IMR-90 (cell line): ENCODE data around the gene TOR3A. TPM values are rescaled to one million over a fixed set of nuclear protein-coding genes. Genes with fewer than 3 reads are reported as not detected.
A peak's percentile ranks its signal among the peaks of the same experiment; 100 is the strongest.

Source experiments
- ATAC-seq: fragments of 200-7000 bp; cut with Tn5 transposase; 2 replicates; pipeline ENCODE4 v1.9.1; 2020; ENCODE audit warnings: low read depth, mild to moderate bottlenecking, moderate library complexity
- BruUV-seq: library from RNA; stranded (reverse); fragments of 400-500 nt; replicated peaks from 2 replicates; lab custom pipeline; 2021; lab: Mats Ljungman, UMichigan
- CTCF ChIA-PET: fragments of 300-600 bp; formaldehyde crosslinking; extraction: SDS; loops from one replicate; lab custom pipeline; 2021; ENCODE audit warnings: antibody characterized with exemption; lab: Yijun Ruan, JAX
- POLR2A ChIA-PET: fragments of 300-600 bp; sonication (Branson Sonifier 250); formaldehyde crosslinking; loops from one replicate; lab custom pipeline; 2022; ENCODE audit warnings: antibody characterized with exemption; ENCODE audit not compliant: unreplicated experiment; lab: Charles Lee
- DNase-seq: peaks from one replicate; pipeline ENCODE4 v3.0.0; 2013
- H2AFZ ChIP-seq: replicated peaks from 2 replicates; pipeline ENCODE3; 2013; ENCODE audit warnings: low read length, mild to moderate bottlenecking; ENCODE audit not compliant: poor library complexity
- H2AK5ac ChIP-seq: 2 replicates; pipeline ENCODE4 v1.6.1; 2013; ENCODE audit warnings: low read depth, low read length, inconsistent platforms
- H2AK9ac ChIP-seq: replicated peaks from 2 replicates; pipeline ENCODE3; 2013; ENCODE audit warnings: mild to moderate bottlenecking, low read depth, low read length, moderate library complexity; ENCODE audit not compliant: poor library complexity
- H2BK120ac ChIP-seq: 2 replicates; pipeline ENCODE4 v1.6.1; 2013; ENCODE audit warnings: low read depth, low read length, inconsistent platforms
- H2BK15ac ChIP-seq: 3 replicates; pipeline ENCODE4 v1.6.1; 2013; ENCODE audit warnings: low read depth, low read length, inconsistent platforms
- H2BK20ac ChIP-seq: 2 replicates; pipeline ENCODE4 v1.6.1; 2013; ENCODE audit warnings: low read depth, mild to moderate bottlenecking, inconsistent platforms, low read length, moderate library complexity
- H2BK5ac ChIP-seq: 2 replicates; pipeline ENCODE4 v1.6.1; 2013; ENCODE audit warnings: mild to moderate bottlenecking, low read depth, low read length, inconsistent platforms; ENCODE audit not compliant: poor library complexity, severe bottlenecking
- H3K14ac ChIP-seq: replicated peaks from 2 replicates; pipeline ENCODE4 v1.6.1; 2013; ENCODE audit warnings: low read depth, low read length, inconsistent platforms
- H3K18ac ChIP-seq: 2 replicates; pipeline ENCODE4 v1.6.1; 2013; ENCODE audit warnings: low read depth, low read length, control low read depth
- H3K23ac ChIP-seq: 2 replicates; pipeline ENCODE4 v1.6.1; 2013; ENCODE audit warnings: low read depth, low read length, inconsistent platforms
- H3K27ac ChIP-seq: 2 replicates; pipeline ENCODE4 v1.5.1; 2013; ENCODE audit warnings: mild to moderate bottlenecking, control low read depth, low read length; ENCODE audit not compliant: insufficient read depth
- H3K27me3 ChIP-seq: 2 replicates; pipeline ENCODE4 v1.6.1; 2013; ENCODE audit warnings: low read length; ENCODE audit not compliant: control insufficient read depth, insufficient read depth
- H3K36me3 ChIP-seq: 2 replicates; pipeline ENCODE4 v1.6.1; 2013; ENCODE audit warnings: low read length, mixed read lengths; ENCODE audit not compliant: control insufficient read depth, insufficient read depth
- H3K4ac ChIP-seq: 2 replicates; pipeline ENCODE4 v1.6.1; 2013; ENCODE audit warnings: low read depth, low read length, inconsistent platforms
- H3K4me1 ChIP-seq: 2 replicates; pipeline ENCODE4 v1.6.1; 2013; ENCODE audit warnings: low read length, mixed read lengths; ENCODE audit not compliant: control insufficient read depth, insufficient read depth
- H3K4me2 ChIP-seq: 2 replicates; pipeline ENCODE4 v1.6.1; 2013; ENCODE audit warnings: low read depth, mild to moderate bottlenecking, control low read depth, low read length, moderate library complexity
- H3K4me3 ChIP-seq: 2 replicates; pipeline ENCODE4 v1.5.1; 2013; ENCODE audit warnings: low read depth, mild to moderate bottlenecking, control low read depth, low read length, moderate library complexity; ENCODE audit not compliant: insufficient read depth
- H3K56ac ChIP-seq: 2 replicates; pipeline ENCODE4 v1.6.1; 2013; ENCODE audit warnings: low read length, inconsistent platforms; ENCODE audit not compliant: insufficient read depth; ENCODE audit errors: extremely low read depth
- H3K79me1 ChIP-seq, 2 experiments: 2 replicates each; pipeline ENCODE4 v1.6.1; 2013; ENCODE audit warnings: low read length in 2 of 2, inconsistent platforms in 1 of 2, low read depth in 1 of 2
- H3K9ac ChIP-seq: 2 replicates; pipeline ENCODE4 v1.6.1; 2013; ENCODE audit warnings: low read depth, low read length, control low read depth
- H3K9me1 ChIP-seq: 2 replicates; pipeline ENCODE4 v1.6.1; 2013; ENCODE audit warnings: low read length, inconsistent platforms; ENCODE audit not compliant: insufficient read depth
- H3K9me3 ChIP-seq: 2 replicates; pipeline ENCODE4 v1.6.1; 2013; ENCODE audit warnings: low read length; ENCODE audit not compliant: control insufficient read depth, insufficient read depth
- H4K20me1 ChIP-seq: 2 replicates; pipeline ENCODE4 v1.6.1; 2013; ENCODE audit warnings: low read length, inconsistent platforms; ENCODE audit not compliant: insufficient read depth
- H4K5ac ChIP-seq: 2 replicates; pipeline ENCODE4 v1.6.1; 2013; ENCODE audit warnings: mild to moderate bottlenecking, low read depth, low read length, control low read depth
- H4K8ac ChIP-seq, 2 experiments: 2 replicates each; pipeline ENCODE4 v1.6.1; 2013; ENCODE audit warnings: low read depth in 2 of 2, low read length in 2 of 2, control low read depth in 1 of 2, inconsistent platforms in 1 of 2
- H4K91ac ChIP-seq: 2 replicates; pipeline ENCODE4 v1.6.1; 2013; ENCODE audit warnings: low read depth, low read length, inconsistent platforms; ENCODE audit not compliant: insufficient read depth
- BHLHE40 ChIP-seq: fragments of 150-350 bp; IDR thresholded peaks from 2 replicates; pipeline ENCODE4 v1.6.1; 2016; ENCODE audit warnings: mild to moderate bottlenecking, low read depth, low read length
- FOS ChIP-seq: fragments of 150-350 bp; IDR thresholded peaks from 2 replicates; pipeline ENCODE4 v1.6.1; 2016; ENCODE audit warnings: low read depth, low read length
- MAZ ChIP-seq: IDR thresholded peaks from 2 replicates; pipeline ENCODE4 v1.6.1; 2012; ENCODE audit warnings: low read depth, mild to moderate bottlenecking, low read length, improper control_type of control experiment, moderate library complexity, borderline replicate concordance
- POLR2A ChIP-seq: IDR thresholded peaks from 2 replicates; pipeline ENCODE4 v1.6.1; 2012; ENCODE audit warnings: mild to moderate bottlenecking, low read depth, low read length
- RAD21 ChIP-seq: IDR thresholded peaks from 2 replicates; pipeline ENCODE4 v1.6.1; 2012; ENCODE audit warnings: low read length, improper control_type of control experiment
- RFX5 ChIP-seq: IDR thresholded peaks from 2 replicates; pipeline ENCODE4 v1.8.0; 2012; ENCODE audit warnings: low read depth, mild to moderate bottlenecking, low read length, moderate library complexity
- WGBS, 2 experiments: methylation state at CpG; one replicate each; pipeline versions ENCODE4 v1.1.5 to v1.1.7; 2013; ENCODE audit warnings: missing lambda C conversion rate in 2 of 2; ENCODE audit not compliant: insufficient read length in 1 of 2; ENCODE audit errors: extremely low coverage in 2 of 2; 5-methylcytosine and 5-hydroxymethylcytosine counted together
- dilution Hi-C: fragments of 300-500 bp; cut with HindIII; formaldehyde crosslinking; loops from one replicate; pipeline ENCODE4 v1.14.3; 2018; ENCODE audit warnings: low sequenced_read_pairs; ENCODE audit not compliant: unreplicated experiment
- in situ Hi-C: fragments of 300-500 bp; cut with MboI; formaldehyde crosslinking; loops from 3 replicates; pipeline ENCODE4 v1.14.3; 2019; ENCODE audit warnings: low sequenced_read_pairs, inconsistent platforms, mixed read lengths
- intact Hi-C: fragments of 100-400 bp; cut with micrococcal nuclease; formaldehyde crosslinking; loops from 2 replicates; pipeline ENCODE4 v1.10.0; 2022
- polyA plus RNA-seq, 3 experiments: library from polyadenylated mRNA; depleted of rRNA; stranded (reverse); fragments of >200 nt; gene quantifications; 2 replicates each; pipeline ENCODE4 v1.2.3, GENCODE V29; 2012; ENCODE audit warnings: low replicate concordance in 1 of 3
- total RNA-seq: library from RNA; depleted of rRNA; stranded (reverse); fragments of >200 nt; gene quantifications from 2 replicates; pipeline ENCODE4 v1.2.3, GENCODE V29; 2012

Gene TOR3A
- total and polyA plus RNA-seq, 2 of the 4 experiments (the other 2 are of a cell fraction) = 16.8 to 22.2 TPM

DNA sequence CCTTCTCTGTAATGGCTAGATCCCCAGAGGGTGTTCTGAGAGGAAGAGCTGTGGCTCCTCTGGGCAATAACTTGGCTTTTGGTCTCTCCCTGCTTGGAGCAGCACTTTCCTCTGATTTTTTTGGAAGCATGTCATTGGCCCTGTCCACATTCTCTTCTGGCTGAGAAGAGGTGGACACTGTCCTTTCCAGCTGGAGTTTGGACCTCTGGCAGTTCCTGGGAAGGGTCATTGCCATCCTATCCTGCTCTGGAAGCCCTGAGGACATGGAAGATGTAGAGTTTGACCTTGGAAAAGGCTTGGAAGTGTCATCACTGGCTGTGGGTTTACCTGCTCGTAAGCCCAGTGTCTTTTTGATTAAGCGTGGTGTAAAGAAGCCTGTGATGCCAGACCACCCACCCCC is 26.8 kb downstream of the TOR3A start:
- Histone ChIP-seq H3K14ac (0 out of 2 replicates have a peak overlapping the region, but pooled peaks have one; percentile 2), H4K5ac (no peak overlapping the region), H3K4me2 (no peak overlapping the region), H2AFZ (no peak overlapping the region), H2BK120ac (no peak overlapping the region), H3K23ac (no peak overlapping the region), H3K79me1 (peaks cover 36 to 70% of the 10 kb centered on the region in 2 experiments), H3K4me3 (no peak overlapping the region), H3K4ac (no peak overlapping the region), H4K91ac (no peak overlapping the region), H3K27me3 (no peaks in the 10 kb centered on the region), H3K4me1 (peaks cover 10% of the 10 kb centered on the region), H2AK5ac (no peak overlapping the region), H4K20me1 (peaks cover 24% of the 10 kb centered on the region), H4K8ac (no peak overlapping the region), H3K9ac (no peak overlapping the region), H2AK9ac (no peak overlapping the region), H2BK20ac (no peak overlapping the region), H3K56ac (no peak overlapping the region), H3K9me3 (no peaks in the 10 kb centered on the region), H3K27ac (no peak overlapping the region), H2BK15ac (no peak overlapping the region), H3K18ac (no peak overlapping the region), H3K9me1 (peaks cover 8% of the 10 kb centered on the region), H2BK5ac (no peak overlapping the region), H3K36me3 (peaks cover 41% of the 10 kb centered on the region)
- ATAC-seq = no peak
- no TSS peak for BruUV-seq
- POLR2A ChIA-PET = no interaction called here
- no CpG with 5 or more reads among the region's 2 CpGs for WGBS, 2 experiments
- DNase-seq = no peak
- dilution Hi-C loops = no loop called here
- in situ Hi-C loops = no loop called here
- intact Hi-C loops = no loop called here
- TF ChIP-seq MAZ (no peak), RAD21 (no peak), POLR2A (no peak), FOS (no peak), RFX5 (no peak), BHLHE40 (no peak)
- CTCF ChIA-PET = no interaction called here
